IPS-20b (cell line): ENCODE data around the gene POU5F2.

Experiments used
- H3K27ac ChIP-seq: one replicate; pipeline ENCODE4 v1.5.1; 2013; ENCODE audit warnings: low read length
- H3K27me3 ChIP-seq: 2 replicates; pipeline ENCODE4 v1.6.1; 2013; ENCODE audit warnings: mild to moderate bottlenecking, low read length, inconsistent platforms; ENCODE audit not compliant: insufficient read depth
- H3K36me3 ChIP-seq: 2 replicates; pipeline ENCODE4 v1.6.1; 2013; ENCODE audit warnings: low read depth, mild to moderate bottlenecking, inconsistent platforms, low read length, moderate library complexity; ENCODE audit not compliant: insufficient read depth
- H3K4me1 ChIP-seq: 2 replicates; pipeline ENCODE4 v1.6.1; 2013; ENCODE audit warnings: mild to moderate bottlenecking, control low read depth, inconsistent platforms, low read length, moderate library complexity; ENCODE audit not compliant: insufficient read depth
- H3K4me3 ChIP-seq: 2 replicates; pipeline ENCODE4 v1.5.1; 2013; ENCODE audit warnings: mild to moderate bottlenecking, low read length, inconsistent platforms
- H3K9ac ChIP-seq: 2 replicates; pipeline ENCODE4 v1.6.1; 2013; ENCODE audit warnings: low read depth, mild to moderate bottlenecking, inconsistent platforms, low read length, moderate library complexity
- H3K9me3 ChIP-seq: 2 replicates; pipeline ENCODE4 v1.6.1; 2013; ENCODE audit warnings: mild to moderate bottlenecking, low read depth, low read length, inconsistent platforms; ENCODE audit not compliant: insufficient read depth

The POU5F2 gene

GRCh38 chr5:93736284-93736683, 5.1 kb downstream of the POU5F2 start:
- no peaks in the 10 kb centered on the region for H3K27me3 ChIP-seq

GRCh38 chr5:93735378-93735777, 6.0 kb downstream of the POU5F2 start:
- Histone ChIP-seq H3K4me3 (no peak overlapping the region), H3K27ac (no peak overlapping the region), H3K27me3 (no peaks in the 10 kb centered on the region), H3K9ac (no peak overlapping the region), H3K4me1 (no peaks in the 10 kb centered on the region), H3K36me3 (no peaks in the 10 kb centered on the region), H3K9me3 (no peaks in the 10 kb centered on the region)

More at GRCh38 chr5:93736284-93736683, 5.1 kb downstream of the POU5F2 start:
- H3K4me1 ChIP-seq: no peaks in the 10 kb centered on the region
- no peaks in the 10 kb centered on the region for H3K36me3 ChIP-seq
- H3K9me3 ChIP-seq: no peaks in the 10 kb centered on the region
- no peak overlapping the region for H3K27ac ChIP-seq
- no peak overlapping the region for H3K4me3 ChIP-seq
- H3K9ac ChIP-seq: no peak overlapping the region

GRCh38 chr5:93731987-93732386, 9.4 kb downstream of the POU5F2 start:
- H3K9me3 ChIP-seq: no peaks in the 10 kb centered on the region
- H3K4me1 ChIP-seq: no peaks in the 10 kb centered on the region
- no peaks in the 10 kb centered on the region for H3K27me3 ChIP-seq
- H3K36me3 ChIP-seq: no peaks in the 10 kb centered on the region
- no peak overlapping the region for H3K4me3 ChIP-seq
- H3K27ac ChIP-seq: no peak overlapping the region
- no peak overlapping the region for H3K9ac ChIP-seq

- Histone ChIP-seq H3K9me3 (no peaks in the 10 kb centered on the region), H3K27me3 (no peaks in the 10 kb centered on the region), H3K36me3 (no peaks in the 10 kb centered on the region), H3K4me3 (no peak overlapping the region), H3K9ac (no peak overlapping the region), H3K4me1 (peaks cover 15% of the 10 kb centered on the region; the same call in 1 of the 2 replicates), H3K27ac (no peak overlapping the region)
These were observed 14.8 kb downstream of the POU5F2 start for GRCh38 chr5:93726595-93726994.

GRCh38 chr5:93724791-93725190, 16.6 kb downstream of the POU5F2 start:
- Histone ChIP-seq H3K9me3 (no peaks in the 10 kb centered on the region), H3K4me1 (peaks cover 15% of the 10 kb centered on the region; the same call in 1 of the 2 replicates), H3K9ac (no peak overlapping the region), H3K4me3 (no peak overlapping the region), H3K27ac (no peak overlapping the region), H3K36me3 (no peaks in the 10 kb centered on the region), H3K27me3 (no peaks in the 10 kb centered on the region)

GRCh38 chr5:93723681-93724080, 17.7 kb downstream of the POU5F2 start:
- H3K27ac ChIP-seq: no peak overlapping the region

GRCh38 chr5:93723005-93723404, 18.4 kb downstream of the POU5F2 start:
- Histone ChIP-seq H3K4me3 (no peak overlapping the region), H3K27me3 (no peaks in the 10 kb centered on the region), H3K9me3 (no peaks in the 10 kb centered on the region), H3K36me3 (no peaks in the 10 kb centered on the region), H3K9ac (no peak overlapping the region), H3K27ac (no peak overlapping the region), H3K4me1 (peaks cover 15% of the 10 kb centered on the region; the same call in 1 of the 2 replicates)

More at GRCh38 chr5:93723681-93724080, 17.7 kb downstream of the POU5F2 start:
- Histone ChIP-seq H3K4me1 (peaks cover 15% of the 10 kb centered on the region; the same call in 1 of the 2 replicates), H3K9me3 (no peaks in the 10 kb centered on the region), H3K36me3 (no peaks in the 10 kb centered on the region), H3K4me3 (no peak overlapping the region), H3K27me3 (no peaks in the 10 kb centered on the region), H3K9ac (no peak overlapping the region)

- H3K27me3 ChIP-seq: no peaks in the 10 kb centered on the region
- H3K9me3 ChIP-seq: no peaks in the 10 kb centered on the region
- H3K27ac ChIP-seq: no peak overlapping the region
- no peak overlapping the region for H3K9ac ChIP-seq
- H3K4me1 ChIP-seq: peaks cover 15% of the 10 kb centered on the region; the same call in 1 of the 2 replicates
- no peak overlapping the region for H3K4me3 ChIP-seq
- H3K36me3 ChIP-seq: no peaks in the 10 kb centered on the region
These were observed 18.8 kb downstream of the POU5F2 start for GRCh38 chr5:93722588-93722987.

GRCh38 chr5:93721511-93721910, 19.9 kb downstream of the POU5F2 start:
- Histone ChIP-seq H3K4me3 (no peak overlapping the region), H3K4me1 (peaks cover 15% of the 10 kb centered on the region; the same call in 1 of the 2 replicates), H3K36me3 (no peaks in the 10 kb centered on the region), H3K27ac (no peak overlapping the region), H3K9me3 (no peaks in the 10 kb centered on the region), H3K27me3 (no peaks in the 10 kb centered on the region), H3K9ac (no peak overlapping the region)

- H3K27ac ChIP-seq: no peak overlapping the region
- H3K9ac ChIP-seq: no peak overlapping the region
- H3K4me1 ChIP-seq: peaks cover 16% of the 10 kb centered on the region; the same call in 1 of the 2 replicates
- no peak overlapping the region for H3K4me3 ChIP-seq
- H3K9me3 ChIP-seq: no peaks in the 10 kb centered on the region
- no peaks in the 10 kb centered on the region for H3K36me3 ChIP-seq
- H3K27me3 ChIP-seq: no peaks in the 10 kb centered on the region
These were observed 20.3 kb downstream of the POU5F2 start for GRCh38 chr5:93721071-93721470.

GRCh38 chr5:93717162-93717561, 24.2 kb downstream of the POU5F2 start:
- no peaks in the 10 kb centered on the region for H3K9me3 ChIP-seq
- H3K27ac ChIP-seq: no peak overlapping the region
- peaks cover 6% of the 10 kb centered on the region; the same call in 1 of the 2 replicates for H3K4me1 ChIP-seq
- H3K27me3 ChIP-seq: no peaks in the 10 kb centered on the region
- no peaks in the 10 kb centered on the region for H3K36me3 ChIP-seq
- H3K9ac ChIP-seq: no peak overlapping the region
- no peak overlapping the region for H3K4me3 ChIP-seq

GRCh38 chr5:93716453-93716852, 24.9 kb downstream of the POU5F2 start:
- no peak overlapping the region for H3K27ac ChIP-seq
- H3K4me1 ChIP-seq: peaks cover 6% of the 10 kb centered on the region; the same call in 1 of the 2 replicates
- no peak overlapping the region for H3K9ac ChIP-seq
- no peaks in the 10 kb centered on the region for H3K36me3 ChIP-seq
- no peaks in the 10 kb centered on the region for H3K9me3 ChIP-seq
- H3K4me3 ChIP-seq: no peak overlapping the region
- H3K27me3 ChIP-seq: no peaks in the 10 kb centered on the region
